HG03575 (cell line): ENCODE measurements around the gene MAGEF1.
"Not testable (repeated sequence)": the region's sequence is repeated elsewhere in the genome, so short reads cannot be mapped to it uniquely, and the experiment has no call there.

Experiments used
- ATAC-seq: cut with Tn5 transposase; IDR thresholded peaks from one replicate; pipeline ENCODE4 v1.9.1; 2021; ENCODE audit not compliant: unreplicated experiment, insufficient number of reproducible peaks, low FRiP score; ENCODE audit errors: extremely low read depth

MAGEF1 gene

DNA sequence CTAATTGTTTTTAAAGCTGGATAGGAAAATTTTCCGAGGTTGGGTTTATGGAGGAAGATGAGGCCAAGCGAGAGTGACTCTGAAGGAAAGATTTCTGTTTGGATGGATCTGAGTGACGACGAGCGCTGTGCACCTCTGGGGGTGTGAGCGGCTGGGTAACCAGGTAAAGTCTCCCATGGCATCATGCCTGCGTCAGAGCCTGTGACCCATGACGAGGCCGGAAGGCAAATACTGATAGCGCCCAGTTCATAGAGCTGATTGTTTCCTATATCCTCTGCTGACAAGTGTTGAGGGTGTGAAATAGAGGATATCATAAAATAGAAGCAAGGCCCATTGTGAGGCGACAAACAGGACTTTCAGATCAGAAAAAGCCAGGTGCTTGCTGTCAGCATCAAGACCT lies 33.7 kb upstream of the MAGEF1 start:
- no peak for ATAC-seq

DNA sequence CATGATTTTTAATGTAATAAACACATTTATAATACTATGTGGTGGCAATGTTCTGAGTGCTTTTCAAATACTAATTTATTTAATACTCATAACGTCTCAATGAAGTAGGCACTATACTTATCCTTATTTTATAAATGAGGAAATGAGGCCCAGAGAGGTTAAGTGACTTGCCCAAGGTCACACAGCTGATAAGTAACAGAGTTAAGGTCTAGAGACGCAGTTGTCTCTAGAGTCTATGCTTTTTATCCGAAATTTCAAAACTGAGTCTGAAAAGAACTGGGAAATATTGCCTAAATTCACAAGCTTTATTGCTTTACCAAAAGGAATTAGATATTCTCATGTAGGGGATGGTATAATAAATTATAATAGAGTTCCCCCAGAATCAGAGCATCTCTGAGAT lies 31.4 kb upstream of the MAGEF1 start:
- ATAC-seq, result no peak

DNA sequence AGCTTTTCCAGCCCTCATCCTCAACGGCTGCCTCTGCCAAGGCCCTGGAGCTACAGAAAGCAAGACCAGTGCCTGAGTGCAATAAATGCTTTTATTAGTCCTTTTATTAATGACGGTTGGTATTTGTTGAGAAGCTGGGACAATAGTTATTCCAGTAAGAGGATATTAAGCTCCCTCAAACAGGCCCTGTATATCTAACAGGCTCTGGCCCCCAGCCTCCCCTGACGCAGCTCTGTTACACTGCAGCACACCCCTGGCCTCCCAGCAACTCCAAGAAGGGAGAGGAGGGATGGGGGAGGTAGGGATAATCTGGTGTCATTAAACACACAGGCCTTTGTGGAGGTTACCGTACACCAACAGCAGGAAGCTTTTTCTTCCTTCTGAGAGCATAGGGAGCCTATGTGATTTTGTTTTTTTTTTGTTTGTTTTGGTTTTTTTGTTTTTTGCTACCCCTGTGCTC lies 30.8 kb upstream of the MAGEF1 start:
- no peak for ATAC-seq

DNA sequence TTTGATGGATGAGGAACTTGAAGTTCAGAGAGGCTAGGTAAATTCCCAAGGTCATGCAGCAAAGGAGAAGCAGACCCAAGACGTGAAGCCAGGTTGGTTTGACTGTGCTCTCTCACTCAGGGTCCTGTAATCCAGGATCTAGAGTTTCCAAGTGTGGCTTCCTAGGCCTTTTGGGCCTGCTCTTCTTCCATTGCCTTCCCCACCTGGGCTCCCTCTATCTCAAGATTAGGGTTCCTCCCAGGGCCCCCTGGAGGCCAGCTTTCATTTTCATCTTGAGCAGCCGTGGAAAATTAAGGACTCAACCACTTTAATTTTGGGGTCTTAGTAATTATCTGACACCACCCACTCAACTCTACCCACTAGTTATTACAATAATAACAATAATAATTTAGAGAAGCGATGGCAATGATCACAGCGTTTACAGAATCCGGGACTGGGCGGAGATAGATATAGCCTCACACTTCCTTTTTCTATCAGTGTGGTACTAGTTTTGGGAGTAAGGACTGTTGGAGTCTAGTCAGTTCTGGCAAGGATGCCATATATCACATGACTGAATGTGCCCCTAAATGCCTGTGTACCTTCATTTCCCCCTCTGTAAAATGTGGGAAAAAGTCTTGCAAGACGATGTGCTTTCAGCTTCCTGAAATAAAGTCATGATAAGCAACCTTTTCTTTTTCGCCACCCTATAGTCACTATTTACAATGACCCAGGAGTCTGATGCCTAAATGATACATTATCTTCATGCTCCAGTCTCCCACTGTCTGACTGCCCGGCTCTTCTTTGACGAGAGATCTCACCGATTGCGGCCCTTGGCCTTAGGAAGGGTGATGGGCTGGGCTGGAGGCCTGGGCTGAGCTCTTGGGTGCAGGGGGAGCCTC lies 30.2 kb upstream of the MAGEF1 start:
- no peak for ATAC-seq

DNA sequence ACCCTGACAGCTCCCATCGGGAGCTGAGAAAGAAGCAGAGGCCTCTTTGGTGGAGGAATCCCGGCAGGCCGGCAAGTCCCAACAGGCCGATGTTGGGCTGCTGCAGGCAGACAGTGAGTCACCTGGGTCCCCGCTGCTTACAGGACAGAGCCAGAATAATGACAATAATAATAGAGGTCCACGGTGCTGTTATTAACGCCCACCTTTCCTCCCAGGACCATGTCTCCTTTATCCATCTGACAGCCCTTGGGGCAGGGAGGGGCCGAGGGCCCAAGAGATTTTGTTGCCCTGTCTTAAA lies 29.3 kb upstream of the MAGEF1 start:
- ATAC-seq, result no peak

DNA sequence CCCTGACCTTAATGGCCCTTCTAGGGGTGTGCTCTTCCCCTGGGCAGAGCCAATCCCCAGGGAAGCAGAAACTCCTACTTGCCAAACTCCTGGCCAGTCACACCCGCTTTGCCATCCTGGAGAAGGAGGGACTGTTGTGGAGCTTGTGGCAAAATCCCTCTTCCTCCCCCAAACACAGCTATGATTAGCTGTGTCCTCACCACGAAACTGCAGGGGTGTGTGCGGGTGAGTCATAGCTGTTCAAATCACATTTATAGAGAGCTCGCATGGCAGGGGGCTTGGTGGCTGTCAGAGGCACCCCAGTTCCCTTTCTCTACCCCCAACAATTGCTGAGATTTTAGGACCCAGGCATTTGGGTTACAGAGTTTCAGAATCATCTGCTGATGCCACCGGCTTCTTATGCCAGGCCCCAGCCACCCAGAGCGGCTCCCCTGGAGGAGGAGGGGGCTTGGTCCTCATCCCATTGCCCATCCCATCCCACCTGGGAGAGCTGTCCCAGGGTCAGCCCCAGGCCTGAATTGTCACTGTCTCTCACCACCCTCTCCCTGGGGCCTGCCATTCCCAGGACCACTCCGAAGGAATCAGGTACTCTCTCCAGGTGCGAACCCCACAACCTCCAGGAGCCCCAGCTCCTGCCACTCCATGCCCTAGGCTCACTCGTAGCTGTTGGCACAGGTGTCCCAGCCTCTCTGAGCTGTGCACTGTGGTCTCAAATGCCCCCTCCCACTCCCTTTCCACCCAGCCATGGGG lies 28.8 kb upstream of the MAGEF1 start:
- no peak for ATAC-seq

DNA sequence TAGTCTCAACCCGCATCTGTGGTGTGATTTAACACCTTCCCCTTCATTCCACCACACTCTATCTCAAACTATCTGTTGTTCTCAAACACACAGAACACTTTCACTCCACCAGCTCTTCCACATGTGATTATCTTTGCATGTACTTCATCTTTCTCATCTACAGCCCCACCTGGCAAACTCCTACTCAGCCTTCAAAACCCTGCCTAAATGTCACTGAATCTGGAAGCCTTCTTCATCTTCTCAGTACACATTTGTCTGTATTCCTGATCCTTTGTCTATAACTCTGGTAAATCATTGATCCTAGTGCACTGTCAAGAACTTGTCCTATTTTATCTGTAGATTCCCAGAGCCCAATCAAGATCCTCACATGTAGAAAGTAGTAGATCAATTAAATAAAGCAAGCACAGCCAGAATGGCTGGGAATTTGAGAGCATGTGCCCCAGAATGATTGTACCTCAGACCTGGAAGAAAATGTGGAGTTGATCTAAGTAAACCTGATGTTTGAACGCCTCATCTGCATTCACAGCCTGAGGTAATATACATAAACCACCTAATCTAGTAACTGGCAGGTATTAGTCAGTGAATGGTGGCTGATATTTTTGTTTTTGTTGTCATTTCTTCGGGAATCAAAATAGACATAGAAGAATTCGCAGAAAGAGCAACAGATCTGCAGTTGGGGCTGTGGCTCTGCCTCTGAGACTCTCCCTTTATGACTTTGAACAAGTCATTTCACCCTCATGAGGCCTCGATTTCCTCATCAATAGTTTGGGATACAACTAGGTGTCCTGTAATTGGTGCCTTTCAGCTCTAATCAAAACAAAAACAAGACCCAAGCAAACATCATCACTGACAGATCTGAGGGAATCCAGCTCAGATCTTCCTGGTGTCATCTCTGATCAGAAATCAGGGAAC lies 28.0 kb upstream of the MAGEF1 start:
- ATAC-seq, result no peak

DNA sequence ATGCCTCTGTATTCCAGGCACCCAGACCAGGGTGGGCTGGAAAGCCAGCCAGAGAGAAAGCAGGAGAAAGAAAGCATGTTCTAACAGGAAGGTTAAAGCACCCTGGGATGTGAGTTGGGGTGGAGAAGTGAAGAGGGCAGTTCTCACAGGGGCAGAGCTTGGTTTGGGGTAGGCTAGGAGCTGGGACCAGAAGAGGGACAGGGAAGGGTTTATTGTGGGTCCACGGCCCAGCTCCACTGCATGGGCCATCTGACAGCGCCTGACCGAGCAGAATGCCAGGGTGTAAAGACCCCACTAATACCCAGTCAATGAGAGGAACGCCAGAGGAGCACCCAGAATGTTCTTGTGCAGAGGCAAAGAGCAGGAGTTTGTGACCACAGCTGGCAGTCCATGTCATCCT lies 27.1 kb upstream of the MAGEF1 start:
- no peak for ATAC-seq

DNA sequence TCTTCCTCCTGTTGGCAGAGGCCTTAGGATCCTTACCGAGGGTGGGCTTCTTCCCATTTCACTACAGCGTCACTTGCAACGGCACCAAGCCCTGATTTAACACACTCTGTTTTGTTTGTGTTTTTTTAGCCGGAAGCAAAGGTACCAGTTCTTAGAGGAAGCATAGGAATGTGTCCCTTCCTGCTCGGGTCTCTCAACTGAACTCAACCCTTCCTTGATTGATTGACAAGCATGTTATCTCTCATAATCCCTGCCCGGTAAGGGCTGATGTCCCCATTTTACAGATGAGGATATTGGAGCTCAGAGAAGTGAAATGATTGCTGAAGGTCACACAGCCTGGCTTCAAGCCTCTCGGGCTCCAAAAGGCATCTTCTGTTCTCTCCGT lies 26.6 kb upstream of the MAGEF1 start:
- ATAC-seq, result no peak

DNA sequence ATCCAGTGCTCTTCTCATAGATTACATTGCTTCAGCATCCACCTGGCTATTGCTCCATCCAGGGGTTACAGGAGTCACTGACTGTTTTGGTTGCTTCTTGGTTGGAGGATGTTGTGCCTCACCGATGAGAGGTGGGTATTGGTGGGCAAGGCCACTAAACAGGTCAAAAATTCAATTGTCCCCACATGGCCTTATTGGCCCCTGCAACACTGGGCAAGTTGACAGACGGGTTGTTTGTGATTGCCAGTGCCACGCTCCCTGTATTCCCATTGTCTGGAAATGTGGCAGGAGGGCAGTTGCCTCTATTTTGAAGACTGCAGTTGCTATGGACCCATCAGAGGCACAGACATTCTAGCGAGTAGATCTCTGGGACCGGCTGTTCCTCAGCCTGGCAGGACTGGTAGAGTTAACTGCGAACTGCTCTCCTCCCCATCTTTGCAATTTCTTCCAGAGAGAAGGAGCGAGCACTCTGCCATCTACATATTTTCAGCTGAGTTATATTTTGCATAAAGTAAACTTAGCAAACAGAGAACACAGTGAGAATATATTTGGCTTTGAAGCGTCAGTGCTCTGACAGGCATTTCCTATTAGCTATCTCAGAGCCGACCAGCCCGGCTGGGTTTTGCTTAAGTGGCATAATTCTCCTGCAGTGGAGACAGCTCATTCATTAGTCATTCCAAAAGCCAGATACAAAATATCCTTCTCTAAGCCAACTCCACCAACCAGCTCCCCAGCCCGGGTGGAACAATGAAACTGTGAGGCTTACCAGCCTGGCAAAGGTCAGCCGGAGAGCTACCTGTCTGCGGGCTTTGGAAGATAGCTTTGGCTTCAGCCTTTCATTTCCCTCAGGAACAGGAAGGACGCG lies 26.0 kb upstream of the MAGEF1 start:
- ATAC-seq, result no peak

DNA sequence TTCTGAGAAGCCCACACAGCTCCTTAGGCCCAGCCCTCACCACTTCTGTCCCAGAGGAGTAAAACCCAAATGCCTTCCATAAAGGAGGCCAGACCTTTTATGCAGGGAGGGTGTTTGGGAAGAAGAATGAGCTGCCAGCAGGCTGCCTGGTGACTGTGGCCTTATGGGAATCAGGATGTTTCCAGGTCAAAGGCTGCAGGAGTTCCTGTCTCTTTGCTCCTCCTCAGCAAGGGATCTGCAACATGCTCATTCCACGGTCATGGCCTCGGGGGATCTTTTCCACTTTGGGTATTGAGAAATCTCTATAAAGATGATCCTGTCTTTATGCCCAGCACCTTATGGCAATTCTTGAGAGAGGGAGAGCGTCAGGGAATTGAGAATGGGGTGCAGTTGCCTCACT lies 25.2 kb upstream of the MAGEF1 start:
- no peak for ATAC-seq

DNA sequence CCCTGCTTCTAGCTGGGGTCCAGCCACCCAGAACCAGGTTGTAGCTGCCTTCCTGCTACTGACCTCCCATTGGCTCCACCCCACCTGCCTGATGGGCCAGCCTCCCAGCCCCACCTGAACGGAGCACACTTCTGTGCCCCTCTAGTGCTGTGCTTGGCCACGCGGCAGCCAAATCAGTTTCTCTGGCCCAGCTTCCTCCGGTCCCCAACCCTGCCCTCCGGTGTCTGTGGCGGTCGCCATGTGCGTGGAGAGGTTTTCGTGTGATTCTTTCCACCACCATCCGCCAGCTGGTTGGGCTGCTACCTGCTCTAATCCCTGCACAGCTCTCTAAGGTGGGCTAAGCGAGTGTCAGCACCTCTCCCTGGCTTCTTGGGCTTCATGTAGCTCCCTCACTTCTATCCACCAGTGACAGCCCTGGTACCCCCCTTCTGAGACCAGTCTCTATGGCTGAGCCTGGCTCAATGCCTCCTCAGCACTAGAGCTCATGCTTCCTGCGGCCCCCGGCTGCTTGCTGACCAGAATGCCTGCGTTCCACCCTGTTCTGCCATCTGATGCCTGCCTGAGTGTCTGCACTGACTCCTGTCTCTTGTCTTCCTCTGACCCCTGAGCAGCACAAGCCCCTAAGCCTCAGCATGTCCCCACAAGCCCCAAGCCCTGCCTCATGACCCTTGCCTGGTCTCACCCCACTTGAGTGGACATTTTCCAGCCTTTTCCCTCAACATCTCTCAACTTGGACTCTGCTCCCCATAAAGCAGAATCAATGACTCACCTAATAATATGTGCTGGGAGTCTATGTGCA lies 23.2 kb upstream of the MAGEF1 start:
- no peak for ATAC-seq

DNA sequence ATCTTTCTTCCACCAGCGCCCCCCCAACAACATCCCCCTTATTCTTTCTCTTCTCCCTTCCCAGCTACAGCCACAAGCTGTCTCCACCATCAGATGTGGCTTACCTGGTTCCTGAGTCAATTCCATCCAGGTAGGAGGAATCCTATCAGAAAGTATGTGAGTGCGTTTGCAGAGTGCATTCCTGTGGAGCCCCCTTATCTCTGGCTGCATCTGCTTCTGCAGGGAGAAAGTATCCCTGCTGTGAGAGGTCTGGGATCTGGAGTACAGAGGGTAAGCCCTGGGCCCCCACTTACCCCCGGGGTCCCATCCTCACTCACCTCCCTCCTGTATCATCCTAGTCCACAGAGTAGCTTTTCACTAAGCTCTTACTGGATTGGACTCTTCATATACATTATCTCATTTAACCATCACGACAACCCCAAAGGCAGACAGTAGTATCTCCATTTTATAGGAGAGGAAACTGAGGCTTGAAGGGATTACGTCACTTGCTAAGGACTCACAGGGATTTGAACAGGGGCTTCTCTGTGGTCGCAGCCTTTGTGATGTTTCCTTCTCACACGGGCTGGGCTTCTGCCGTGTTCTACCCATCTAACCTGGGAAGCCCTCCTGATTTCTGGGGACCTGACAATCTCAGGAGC lies 22.2 kb upstream of the MAGEF1 start:
- no peak for ATAC-seq

DNA sequence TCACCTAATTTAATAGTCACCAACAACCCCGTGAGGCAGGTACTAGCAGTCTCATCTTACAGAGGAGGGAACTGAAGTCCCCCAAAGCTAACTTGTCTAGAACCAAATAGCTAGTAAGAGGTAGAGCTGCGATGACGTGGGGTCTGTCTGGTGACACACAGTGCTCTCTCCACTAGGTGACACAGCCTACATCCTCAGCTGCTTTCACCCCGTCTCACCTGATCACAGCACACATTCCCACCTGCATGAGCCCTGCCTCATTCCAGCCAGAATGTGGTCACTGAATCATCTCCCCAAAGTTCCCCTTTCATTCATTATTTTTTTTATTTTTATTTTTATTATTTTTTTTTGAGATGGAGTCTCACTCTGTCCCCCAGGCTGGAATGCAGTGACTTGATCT lies 21.3 kb upstream of the MAGEF1 start:
- no peak for ATAC-seq

DNA sequence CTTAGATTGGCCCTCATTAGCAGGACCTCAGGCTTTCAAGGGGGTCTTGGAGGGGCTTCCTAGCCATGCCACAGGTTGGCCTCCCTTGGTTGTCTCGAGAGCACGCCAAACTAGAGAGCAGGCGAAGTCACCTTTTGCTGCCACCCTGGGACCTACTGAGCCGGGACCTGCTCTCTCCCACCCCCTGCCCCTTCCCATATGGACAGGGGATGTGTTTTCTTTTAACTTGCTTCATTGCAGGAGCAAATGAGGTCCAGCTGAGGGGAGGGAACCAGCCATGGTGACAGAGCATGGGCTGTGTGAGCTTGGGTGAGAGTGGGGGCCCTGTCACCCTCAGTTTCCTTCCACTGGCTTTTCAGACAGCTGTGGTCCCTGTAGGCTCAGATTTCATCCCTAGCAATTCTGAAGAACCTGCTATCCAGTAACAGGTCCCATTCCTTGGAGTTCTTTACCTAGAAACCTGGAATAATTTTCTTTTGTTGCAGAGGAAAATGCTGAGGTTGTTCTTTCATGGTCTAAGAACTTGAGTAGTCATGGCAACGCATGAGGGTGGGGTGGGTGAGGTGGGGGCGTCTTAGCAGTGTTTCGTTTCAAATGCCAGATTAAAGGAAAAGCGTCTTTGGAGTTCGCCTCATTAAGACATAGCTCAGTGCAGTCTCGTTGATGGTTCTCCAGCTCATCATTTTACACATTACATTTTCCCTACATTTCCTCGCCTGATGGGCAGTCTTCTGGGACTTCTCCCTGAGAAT lies 20.1 kb upstream of the MAGEF1 start:
- no peak for ATAC-seq

DNA sequence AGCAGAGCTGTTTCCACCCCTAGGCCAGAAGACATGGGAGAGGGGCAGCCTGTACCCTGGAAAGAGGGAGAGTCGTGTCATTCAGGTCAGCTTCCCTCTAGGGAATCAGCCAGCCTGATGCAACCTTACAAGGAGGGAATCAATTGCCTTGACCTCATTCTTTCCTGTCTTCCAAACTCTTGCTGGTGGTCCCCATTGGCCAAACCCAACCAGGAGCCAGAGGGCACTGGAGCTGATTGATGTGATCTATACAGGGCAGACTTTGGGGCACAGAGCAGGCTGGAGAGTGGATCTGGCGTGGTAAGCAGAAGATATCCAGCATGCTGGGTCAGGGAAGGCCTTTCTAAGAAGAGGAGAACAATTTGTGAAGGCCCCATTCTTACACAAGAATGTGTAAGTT lies 19.1 kb upstream of the MAGEF1 start:
- ATAC-seq, result no peak

DNA sequence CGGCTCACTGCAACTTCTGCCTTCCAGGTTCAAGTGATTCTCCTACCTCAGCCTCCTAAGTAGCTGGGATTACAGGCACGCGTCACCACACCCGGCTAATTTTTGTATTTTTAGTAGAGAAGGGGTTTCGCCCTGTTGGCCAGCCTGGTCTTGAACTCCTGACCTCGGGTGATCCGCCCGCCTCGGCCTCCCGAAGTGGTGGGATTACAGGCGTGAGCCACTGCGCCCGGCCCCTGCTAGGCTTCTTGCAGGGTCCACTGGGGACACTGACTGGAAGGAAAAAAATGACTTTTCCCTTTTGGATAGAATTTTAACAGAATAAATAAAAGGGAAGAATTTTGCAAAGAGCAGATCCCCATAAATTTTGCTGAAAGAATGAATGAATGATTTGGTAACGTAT lies 17.3 kb upstream of the MAGEF1 start:
- not testable (repeated sequence) for ATAC-seq
